Measurements from ENCODE around the gene SYCE3.
A peak's percentile ranks its signal among the peaks of the same experiment; 100 is the strongest.

SYCE3 gene

DNA sequence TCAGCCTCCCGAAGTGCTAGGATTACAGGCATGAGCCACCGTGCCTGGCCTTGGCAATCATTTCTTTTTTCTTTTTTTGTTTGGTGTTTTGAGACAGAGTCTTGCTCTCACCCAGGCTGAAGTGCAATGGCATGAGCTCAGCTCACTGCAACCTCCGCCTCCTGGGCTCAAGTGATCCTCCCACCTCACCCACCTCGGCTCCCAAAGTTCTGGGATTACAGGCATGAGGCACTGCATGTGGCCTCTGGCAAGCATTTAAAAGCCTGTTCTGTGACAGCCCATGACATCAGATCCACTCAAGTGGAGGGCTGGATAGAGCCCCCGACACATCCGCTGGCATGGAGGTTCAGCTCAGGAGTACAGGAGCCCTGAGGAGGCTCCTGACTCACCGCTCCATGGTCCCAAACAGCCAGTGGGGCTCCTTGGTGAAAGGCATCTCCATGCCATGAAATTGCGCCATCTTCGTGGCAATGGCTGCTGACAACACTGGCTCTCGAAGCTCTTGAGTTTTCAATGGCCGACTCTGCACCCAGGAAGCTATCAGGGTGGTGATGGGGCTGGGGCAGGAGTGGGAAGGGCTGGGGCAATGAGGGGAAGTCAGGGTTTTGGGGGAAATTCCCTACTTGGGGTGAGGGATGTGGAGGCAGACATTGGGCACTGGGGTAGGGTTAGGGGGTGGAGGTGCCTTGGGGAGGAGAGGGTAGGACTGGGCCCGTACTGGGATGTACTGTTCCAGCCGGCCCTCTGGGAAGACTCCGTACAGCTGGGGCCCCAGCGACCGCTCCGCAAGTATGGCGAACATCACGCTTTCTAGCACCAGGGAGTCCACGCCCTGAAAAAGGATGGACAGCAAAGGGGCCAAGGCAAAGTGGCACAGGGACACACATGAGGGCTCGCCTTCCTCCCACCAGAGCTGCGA lies 18.6 kb upstream of the SYCE3 start:
- Histone ChIP-seq H3K9ac (ENCODE audit: low read depth, low read length) (peak overlapping the region; percentile 99), H3K4me1 (ENCODE audit: control insufficient read depth, insufficient read depth, low read length) (peaks cover 26% of the 10 kb centered on the region)

DNA sequence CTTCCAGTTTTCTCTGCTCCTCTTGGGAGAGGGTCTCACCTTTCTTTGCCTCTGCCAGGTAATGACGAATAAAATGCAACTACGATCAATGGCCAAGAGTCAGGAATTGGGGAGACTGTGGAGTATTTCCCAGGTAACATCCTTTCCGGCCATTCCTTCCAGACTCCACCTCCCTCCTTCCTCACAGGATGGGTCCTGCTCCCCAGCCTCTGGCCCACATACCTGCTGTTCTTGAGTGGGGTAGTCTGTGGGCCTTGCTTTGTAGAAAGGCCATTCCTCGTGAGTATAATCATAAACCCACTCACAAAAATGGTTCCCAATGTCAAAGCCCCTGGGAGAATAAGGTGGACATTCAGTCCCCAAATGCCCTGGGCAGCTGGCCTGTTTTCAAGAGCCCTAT lies 17.0 kb upstream of the SYCE3 start:
- Histone ChIP-seq H3K36me3 (ENCODE audit: insufficient read depth, low read length) (peaks cover 7% of the 10 kb centered on the region), H3K4me2 (ENCODE audit: low read length) (no peak overlapping the region), H3K9me3 (replicated peaks; ENCODE audit: low read length) (no peaks in the 10 kb centered on the region), H3K9ac (ENCODE audit: low read depth, low read length) (no peak overlapping the region), H3K27me3 (ENCODE audit: control insufficient read depth, insufficient read depth, low read length) (no peaks in the 10 kb centered on the region), H3K4me1 (ENCODE audit: control insufficient read depth, insufficient read depth, low read length) (peaks cover 26% of the 10 kb centered on the region), H3K4me3 (ENCODE audit: low read length) (no peak overlapping the region)

More for the DNA sequence above, 18.6 kb upstream of the SYCE3 start:
- Histone ChIP-seq H3K4me3 (ENCODE audit: low read length) (peak overlapping the region; percentile 96), H3K4me2 (ENCODE audit: low read length) (peak overlapping the region; percentile 95), H3K36me3 (ENCODE audit: insufficient read depth, low read length) (peaks cover 7% of the 10 kb centered on the region), H3K27me3 (ENCODE audit: control insufficient read depth, insufficient read depth, low read length) (no peaks in the 10 kb centered on the region), H3K9me3 (replicated peaks; ENCODE audit: low read length) (no peaks in the 10 kb centered on the region)

DNA sequence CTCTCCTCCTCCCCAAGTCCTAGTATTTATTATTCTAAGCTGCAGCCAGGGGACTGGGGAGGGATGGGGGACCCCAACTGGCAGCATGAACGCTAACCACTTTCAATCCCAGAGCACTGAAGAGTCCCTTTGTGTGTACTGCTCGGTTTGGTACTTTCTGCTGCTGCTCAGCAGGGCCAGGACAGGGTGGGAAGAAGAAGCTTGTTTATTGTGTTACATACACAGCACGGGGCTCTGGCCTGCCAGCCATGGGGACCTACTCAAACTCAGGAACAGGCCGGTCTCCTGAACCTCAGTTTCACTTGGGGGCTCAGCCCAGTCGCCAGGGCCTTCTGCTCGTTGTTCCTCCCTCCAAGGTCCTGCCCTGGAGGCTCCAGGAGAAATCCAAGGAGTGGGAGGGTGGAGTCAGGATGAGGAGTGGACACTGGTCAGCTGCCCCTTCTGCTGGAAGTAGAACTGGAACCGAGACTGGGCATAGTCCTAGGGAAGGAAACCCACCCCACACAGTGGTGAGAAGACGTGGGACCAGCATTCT lies 16.1 kb upstream of the SYCE3 start:
- Histone ChIP-seq H3K9ac (ENCODE audit: low read depth, low read length) (no peak overlapping the region), H3K4me1 (ENCODE audit: control insufficient read depth, insufficient read depth, low read length) (peaks cover 26% of the 10 kb centered on the region), H3K9me3 (replicated peaks; ENCODE audit: low read length) (no peaks in the 10 kb centered on the region), H3K27me3 (ENCODE audit: control insufficient read depth, insufficient read depth, low read length) (no peaks in the 10 kb centered on the region), H3K36me3 (ENCODE audit: insufficient read depth, low read length) (peaks cover 7% of the 10 kb centered on the region), H3K4me3 (ENCODE audit: low read length) (no peak overlapping the region), H3K4me2 (ENCODE audit: low read length) (peak overlapping the region; percentile 34)

DNA sequence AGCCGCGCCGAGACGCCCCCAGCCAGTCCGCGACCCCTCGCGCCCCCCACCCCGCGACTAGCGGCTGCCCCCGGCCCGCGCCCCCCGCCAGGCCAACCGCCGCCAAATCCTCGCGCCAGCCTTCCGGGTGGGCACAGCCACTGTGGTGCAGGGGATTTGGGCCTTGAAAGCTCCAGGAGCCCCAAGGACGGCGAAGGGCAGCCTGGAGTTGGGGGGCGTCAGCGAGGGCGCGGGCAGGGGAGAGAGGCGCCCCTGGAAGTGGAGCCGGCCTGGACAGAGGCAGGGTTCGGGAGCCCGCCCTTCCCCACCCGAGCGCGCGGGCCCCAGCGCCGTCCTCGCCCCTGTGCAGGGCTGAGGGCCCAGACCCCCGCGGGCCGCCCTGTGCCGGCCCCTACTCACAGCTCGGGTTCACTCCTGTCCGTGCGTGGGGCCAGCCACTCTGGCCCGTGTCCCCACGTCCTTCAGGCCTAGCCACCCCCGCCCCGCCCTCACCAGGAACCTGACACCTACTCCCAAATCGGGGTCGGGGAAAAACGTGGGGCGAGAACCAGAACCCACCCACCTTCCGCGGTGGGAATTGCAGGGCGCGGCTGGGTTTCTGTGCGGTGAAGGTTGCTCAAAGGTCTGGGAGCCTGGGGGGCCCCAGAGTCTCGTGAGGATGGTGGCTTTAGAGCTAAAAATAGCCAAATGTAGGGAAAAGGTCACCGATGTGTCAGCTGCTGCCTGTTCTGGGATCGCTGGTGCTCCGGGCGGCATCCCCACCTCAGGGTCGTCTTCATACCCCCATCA lies 15.5 kb upstream of the SYCE3 start, which contains the start of gene CPT1B:
TSS of gene CPT1B (minus strand) at position 441 of the 789 bp plus-strand sequence. CDS start 512 bp downstream, outside the sequence.
- Histone ChIP-seq H3K9me3 (replicated peaks; ENCODE audit: low read length) (no peaks in the 10 kb centered on the region), H3K36me3 (ENCODE audit: insufficient read depth, low read length) (peaks cover 7% of the 10 kb centered on the region), H3K4me1 (ENCODE audit: control insufficient read depth, insufficient read depth, low read length) (peaks cover 21% of the 10 kb centered on the region), H3K27me3 (ENCODE audit: control insufficient read depth, insufficient read depth, low read length) (no peaks in the 10 kb centered on the region), H3K9ac (ENCODE audit: low read depth, low read length) (no peak within 1 kb of the TSS), H3K4me3 (ENCODE audit: low read length) (no peak within 1 kb of the TSS), H3K4me2 (ENCODE audit: low read length) (peak within 1 kb of the TSS; percentile 34)

DNA sequence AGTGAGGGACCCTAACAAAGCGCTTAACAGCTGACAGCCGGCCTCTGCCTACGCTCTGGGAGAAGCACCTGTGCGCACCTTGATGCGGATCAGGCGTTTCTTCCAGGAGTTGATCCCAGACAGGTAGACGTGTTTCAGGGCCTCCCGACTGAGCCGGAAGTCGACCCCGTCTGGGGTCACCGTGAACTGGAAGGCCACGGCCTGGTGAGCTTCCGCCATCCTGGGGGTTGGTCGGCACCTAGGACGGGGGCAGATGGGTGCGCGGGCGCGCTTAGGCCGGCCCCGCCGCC lies 14.9 kb upstream of the SYCE3 start:
- no peak overlapping the region for H3K9ac ChIP-seq (ENCODE audit: low read depth, low read length)

DNA sequence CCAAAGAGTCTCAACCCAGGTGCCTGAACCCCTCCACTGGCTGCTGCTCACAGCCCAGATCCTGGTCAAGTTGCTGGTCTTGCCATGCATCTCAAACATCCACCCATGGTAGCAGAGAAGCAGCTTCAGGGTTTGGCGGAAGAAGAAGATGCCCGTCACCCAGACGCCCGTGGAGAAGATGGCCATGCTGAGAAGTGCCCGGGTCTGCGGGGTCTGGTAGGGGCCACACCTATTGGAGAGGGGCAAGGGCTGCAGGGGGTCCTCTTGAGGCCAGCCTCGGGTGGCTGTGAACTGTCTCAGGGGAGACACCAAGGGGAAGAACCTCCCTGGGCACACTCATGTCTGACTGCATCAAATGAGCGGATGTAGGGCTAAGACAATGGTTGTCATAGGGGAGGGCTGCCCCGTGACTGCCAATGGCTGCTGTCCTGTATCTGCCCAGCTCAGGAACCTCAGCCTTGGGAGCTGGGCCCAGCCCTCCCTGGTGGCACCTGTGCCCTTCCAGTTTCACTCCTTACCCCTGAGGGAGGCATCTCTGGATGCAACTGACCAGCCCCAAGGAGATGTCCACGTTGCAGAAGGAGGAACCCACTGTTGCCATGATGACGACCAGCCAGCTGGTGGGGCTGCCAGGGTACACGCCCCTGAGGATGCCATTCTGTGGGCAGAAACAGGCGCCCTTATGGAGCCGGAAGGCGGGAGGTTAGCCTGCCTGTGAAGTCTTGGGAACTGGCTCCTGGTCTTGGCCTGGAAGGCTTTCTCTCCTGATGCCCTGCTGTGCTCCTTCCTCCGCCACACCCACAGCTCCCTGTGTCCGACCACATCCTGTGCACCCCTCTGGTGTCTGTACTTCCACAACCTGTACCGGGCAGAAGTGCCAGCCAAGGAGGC lies 14.3 kb upstream of the SYCE3 start:
- Histone ChIP-seq H3K4me1 (ENCODE audit: control insufficient read depth, insufficient read depth, low read length) (peaks cover 21% of the 10 kb centered on the region), H3K36me3 (ENCODE audit: insufficient read depth, low read length) (peaks cover 7% of the 10 kb centered on the region), H3K9me3 (replicated peaks; ENCODE audit: low read length) (no peaks in the 10 kb centered on the region), H3K27me3 (ENCODE audit: control insufficient read depth, insufficient read depth, low read length) (no peaks in the 10 kb centered on the region), H3K4me3 (ENCODE audit: low read length) (no peak overlapping the region), H3K4me2 (ENCODE audit: low read length) (no peak overlapping the region), H3K9ac (ENCODE audit: low read depth, low read length) (no peak overlapping the region)

More for the DNA sequence above, 14.9 kb upstream of the SYCE3 start:
- H3K9me3 ChIP-seq (replicated peaks; ENCODE audit: low read length), result no peaks in the 10 kb centered on the region
- peaks cover 7% of the 10 kb centered on the region for H3K36me3 ChIP-seq (ENCODE audit: insufficient read depth, low read length)
- no peak overlapping the region for H3K4me3 ChIP-seq (ENCODE audit: low read length)
- peaks cover 21% of the 10 kb centered on the region for H3K4me1 ChIP-seq (ENCODE audit: control insufficient read depth, insufficient read depth, low read length)
- no peak overlapping the region for H3K4me2 ChIP-seq (ENCODE audit: low read length)
- H3K27me3 ChIP-seq (ENCODE audit: control insufficient read depth, insufficient read depth, low read length), result no peaks in the 10 kb centered on the region

DNA sequence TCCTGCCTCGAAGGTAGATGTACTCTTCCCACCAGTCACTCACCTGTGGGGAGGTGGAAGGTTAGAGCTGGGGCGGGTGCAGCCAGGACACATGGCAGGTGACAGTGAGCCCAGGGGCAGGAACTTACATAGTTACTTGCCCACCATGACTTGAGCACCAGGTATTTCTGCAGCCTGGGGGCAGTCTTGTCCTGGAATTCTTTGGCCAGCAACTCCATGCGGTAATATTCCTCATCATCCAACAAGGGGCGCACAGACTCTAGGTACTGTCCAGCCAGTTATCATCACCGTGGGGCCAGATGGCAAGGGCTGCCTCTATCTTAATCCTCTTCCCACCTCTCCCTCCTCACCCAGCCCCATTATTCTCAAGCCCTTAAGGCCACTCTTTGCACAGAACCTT lies 13.4 kb upstream of the SYCE3 start:
- H3K27me3 ChIP-seq (ENCODE audit: control insufficient read depth, insufficient read depth, low read length), result no peaks in the 10 kb centered on the region
- H3K4me1 ChIP-seq (ENCODE audit: control insufficient read depth, insufficient read depth, low read length), result peaks cover 15% of the 10 kb centered on the region
- no peak overlapping the region for H3K4me3 ChIP-seq (ENCODE audit: low read length)
- no peak overlapping the region for H3K9ac ChIP-seq (ENCODE audit: low read depth, low read length)
- H3K4me2 ChIP-seq (ENCODE audit: low read length), result no peak overlapping the region
- H3K36me3 ChIP-seq (ENCODE audit: insufficient read depth, low read length), result peaks cover 5% of the 10 kb centered on the region
- no peaks in the 10 kb centered on the region for H3K9me3 ChIP-seq (replicated peaks; ENCODE audit: low read length)

DNA sequence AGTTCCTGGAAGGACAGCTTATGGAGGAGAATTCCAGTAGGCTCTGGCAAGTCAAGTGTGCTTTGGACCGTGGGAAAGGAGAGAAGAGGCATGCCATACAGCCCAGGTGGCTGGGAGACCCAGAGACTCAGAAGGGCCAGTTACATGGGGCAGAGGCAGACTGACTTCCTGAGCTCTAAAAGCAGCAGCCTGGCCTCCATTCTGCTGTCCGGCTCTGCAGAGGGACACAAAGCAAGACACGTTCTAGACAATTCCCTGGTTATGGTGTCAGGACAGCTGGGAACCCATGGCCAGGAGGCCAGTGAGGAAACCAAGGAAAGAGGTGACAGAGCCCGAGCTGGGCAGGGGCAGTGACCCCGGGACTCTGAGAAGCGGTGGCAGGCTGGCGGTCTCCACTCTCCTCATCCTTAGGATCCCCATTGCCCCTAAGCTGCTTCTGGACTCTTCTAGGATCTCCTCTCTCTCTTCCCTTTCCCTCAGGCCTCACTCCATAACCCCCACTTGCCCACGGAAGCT lies 12.8 kb upstream of the SYCE3 start:
- Histone ChIP-seq H3K9ac (ENCODE audit: low read depth, low read length) (no peak overlapping the region), H3K27me3 (ENCODE audit: control insufficient read depth, insufficient read depth, low read length) (no peaks in the 10 kb centered on the region), H3K9me3 (replicated peaks; ENCODE audit: low read length) (no peaks in the 10 kb centered on the region), H3K4me2 (ENCODE audit: low read length) (no peak overlapping the region), H3K4me3 (ENCODE audit: low read length) (no peak overlapping the region), H3K36me3 (ENCODE audit: insufficient read depth, low read length) (peaks cover 4% of the 10 kb centered on the region), H3K4me1 (ENCODE audit: control insufficient read depth, insufficient read depth, low read length) (peaks cover 15% of the 10 kb centered on the region)

DNA sequence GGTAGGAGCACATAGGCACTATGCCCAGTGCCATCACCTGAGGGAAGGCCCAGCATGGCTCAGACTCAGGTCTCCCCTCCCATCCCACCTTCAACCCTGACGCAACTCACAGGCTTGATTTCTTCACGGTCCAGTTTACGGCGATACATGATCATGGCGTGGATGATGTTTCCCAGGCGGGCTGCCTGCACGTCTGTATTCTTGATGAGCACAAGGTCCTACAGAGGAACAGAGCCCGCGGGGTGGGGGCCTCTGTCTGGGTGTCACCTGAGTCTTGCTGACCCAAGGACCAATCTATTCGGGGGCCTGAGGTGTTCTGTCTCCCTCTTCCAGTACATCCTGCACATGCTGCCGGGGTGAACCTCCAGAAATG lies 11.7 kb upstream of the SYCE3 start:
- Histone ChIP-seq H3K9me3 (replicated peaks; ENCODE audit: low read length) (no peaks in the 10 kb centered on the region), H3K36me3 (ENCODE audit: insufficient read depth, low read length) (no peaks in the 10 kb centered on the region), H3K9ac (ENCODE audit: low read depth, low read length) (no peak overlapping the region)

DNA sequence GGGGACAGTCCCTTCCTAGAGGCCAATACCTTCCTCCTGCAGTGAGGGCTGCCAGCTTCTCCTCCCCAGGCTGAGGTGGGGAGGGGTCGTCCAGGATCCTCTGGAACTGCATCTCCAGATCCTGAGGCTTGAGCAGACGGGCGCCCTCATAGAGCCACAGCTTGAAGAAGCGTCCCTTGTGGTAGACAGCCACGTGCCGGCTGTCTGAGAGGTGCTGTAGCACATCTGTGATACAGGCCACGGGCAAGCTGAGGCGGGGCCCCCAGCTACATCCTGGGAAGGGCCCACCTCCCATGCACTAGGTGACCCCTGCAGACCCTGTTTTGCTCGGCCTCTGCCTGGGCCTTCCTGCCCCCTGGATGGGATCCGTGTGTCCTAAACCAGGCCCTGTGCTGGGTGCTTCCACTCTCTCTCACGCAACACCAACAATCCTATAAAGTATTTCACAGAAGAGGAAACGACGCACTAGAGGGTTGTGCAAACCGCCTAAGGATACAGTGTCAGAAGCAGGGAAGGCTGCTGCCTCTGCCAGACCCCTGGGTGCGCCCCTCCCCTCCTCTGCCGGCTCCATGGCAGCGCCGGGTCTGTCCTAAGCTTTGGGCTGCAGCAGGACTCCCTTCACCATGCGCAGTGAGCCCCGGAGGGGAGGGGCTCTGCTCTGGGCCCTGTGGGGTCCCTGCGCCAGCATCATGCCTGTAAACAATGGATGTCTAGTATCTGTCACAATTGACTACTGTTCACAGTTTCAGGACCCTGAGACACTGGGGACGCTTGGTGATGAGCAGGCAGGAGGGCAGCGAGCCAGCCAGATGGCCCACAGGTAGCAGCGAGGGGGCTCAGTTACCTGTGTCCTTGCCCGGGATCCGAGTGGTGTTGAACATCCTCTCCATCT lies 11.0 kb upstream of the SYCE3 start:
- H3K36me3 ChIP-seq (ENCODE audit: insufficient read depth, low read length), result no peaks in the 10 kb centered on the region
- H3K4me3 ChIP-seq (ENCODE audit: low read length), result no peak overlapping the region
- no peak overlapping the region for H3K9ac ChIP-seq (ENCODE audit: low read depth, low read length)
- no peaks in the 10 kb centered on the region for H3K27me3 ChIP-seq (ENCODE audit: control insufficient read depth, insufficient read depth, low read length)
- no peaks in the 10 kb centered on the region for H3K9me3 ChIP-seq (replicated peaks; ENCODE audit: low read length)
- peaks cover 8% of the 10 kb centered on the region for H3K4me1 ChIP-seq (ENCODE audit: control insufficient read depth, insufficient read depth, low read length)
- no peak overlapping the region for H3K4me2 ChIP-seq (ENCODE audit: low read length)

More for the DNA sequence above, 11.7 kb upstream of the SYCE3 start:
- Histone ChIP-seq H3K4me1 (ENCODE audit: control insufficient read depth, insufficient read depth, low read length) (peaks cover 14% of the 10 kb centered on the region), H3K4me3 (ENCODE audit: low read length) (no peak overlapping the region), H3K27me3 (ENCODE audit: control insufficient read depth, insufficient read depth, low read length) (no peaks in the 10 kb centered on the region), H3K4me2 (ENCODE audit: low read length) (no peak overlapping the region)

Measured in skeletal muscle satellite cell (primary cell).